Astrocyte of the cerebellum (primary cell): ENCODE measurements around the gene SVBP.

Experiments used
- DNase-seq: peaks from one replicate; pipeline ENCODE4 v3.0.0-alpha.2; 2011; ENCODE audit warnings: low read depth
- H3K4me3 ChIP-seq: 2 replicates; pipeline ENCODE4 v1.5.1; 2011; ENCODE audit warnings: mild to moderate bottlenecking, low read depth, low read length, moderate library complexity
- CTCF ChIP-seq: IDR thresholded peaks from 2 replicates; pipeline ENCODE4 v1.5.1; 2012; ENCODE audit warnings: low read length, low read depth, moderate library complexity, mild to moderate bottlenecking; ENCODE audit errors: missing control alignments
- in situ Hi-C: cut with HindIII; loops from 2 replicates; pipeline ENCODE4 v1.10.0; 2017; ENCODE audit warnings: low sequenced_read_pairs

The SVBP gene

GRCh38 chr1:42832641-42833240 lies 15.5 kb upstream of the SVBP start:
- no peak overlapping the region for H3K4me3 ChIP-seq
- in situ Hi-C loops = loop anchor here (5.0 kb wide), 1 partner anchor 90 kb away; no protein-coding TSS in a partner anchor
- TF ChIP-seq CTCF = no peak
- DNase-seq = no peak

- no peak for TF ChIP-seq CTCF
- in situ Hi-C loops = loop anchor here (5.0 kb wide), 1 partner anchor 91 kb away; no protein-coding TSS in a partner anchor
- H3K4me3 ChIP-seq = no peak overlapping the region
- no peak for DNase-seq
These were observed 14.1 kb upstream of the SVBP start for GRCh38 chr1:42831273-42831672.

GRCh38 chr1:42830631-42831030 lies 13.4 kb upstream of the SVBP start:
- TF ChIP-seq CTCF = no peak
- no peak for DNase-seq
- H3K4me3 ChIP-seq = no peak overlapping the region
- in situ Hi-C loops = loop anchor here (5.0 kb wide), 1 partner anchor 92 kb away; no protein-coding TSS in a partner anchor

- in situ Hi-C loops = no loop called here
- H3K4me3 ChIP-seq = no peak overlapping the region
- DNase-seq = no peak
- TF ChIP-seq CTCF = no peak
These were observed 8.0 kb upstream of the SVBP start for GRCh38 chr1:42825036-42825851.

- TF ChIP-seq CTCF = no peak
- in situ Hi-C loops = no loop called here
- no peak overlapping the region for H3K4me3 ChIP-seq
- no peak for DNase-seq
These were observed 7.4 kb upstream of the SVBP start for GRCh38 chr1:42824481-42825035.

GRCh38 chr1:42822800-42823392 lies 5.7 kb upstream of the SVBP start:
- in situ Hi-C loops = no loop called here
- no peak for TF ChIP-seq CTCF
- no peak overlapping the region for H3K4me3 ChIP-seq
- DNase-seq = no peak
